Articular chondrocyte of knee joint (primary cell): ENCODE results near the gene ZNF174. TPM values are rescaled to one million over a fixed set of nuclear protein-coding genes. Genes with fewer than 3 reads are reported as not detected.

Experiments
- total RNA-seq: library from RNA; depleted of rRNA; stranded (reverse); fragments of >200 nt; gene quantifications from 2 replicates; pipeline ENCODE4 v1.2.3, GENCODE V29; 2012

The ZNF174 gene
- total RNA-seq = 8.4 and 9.3 TPM in 2 replicates

DNA sequence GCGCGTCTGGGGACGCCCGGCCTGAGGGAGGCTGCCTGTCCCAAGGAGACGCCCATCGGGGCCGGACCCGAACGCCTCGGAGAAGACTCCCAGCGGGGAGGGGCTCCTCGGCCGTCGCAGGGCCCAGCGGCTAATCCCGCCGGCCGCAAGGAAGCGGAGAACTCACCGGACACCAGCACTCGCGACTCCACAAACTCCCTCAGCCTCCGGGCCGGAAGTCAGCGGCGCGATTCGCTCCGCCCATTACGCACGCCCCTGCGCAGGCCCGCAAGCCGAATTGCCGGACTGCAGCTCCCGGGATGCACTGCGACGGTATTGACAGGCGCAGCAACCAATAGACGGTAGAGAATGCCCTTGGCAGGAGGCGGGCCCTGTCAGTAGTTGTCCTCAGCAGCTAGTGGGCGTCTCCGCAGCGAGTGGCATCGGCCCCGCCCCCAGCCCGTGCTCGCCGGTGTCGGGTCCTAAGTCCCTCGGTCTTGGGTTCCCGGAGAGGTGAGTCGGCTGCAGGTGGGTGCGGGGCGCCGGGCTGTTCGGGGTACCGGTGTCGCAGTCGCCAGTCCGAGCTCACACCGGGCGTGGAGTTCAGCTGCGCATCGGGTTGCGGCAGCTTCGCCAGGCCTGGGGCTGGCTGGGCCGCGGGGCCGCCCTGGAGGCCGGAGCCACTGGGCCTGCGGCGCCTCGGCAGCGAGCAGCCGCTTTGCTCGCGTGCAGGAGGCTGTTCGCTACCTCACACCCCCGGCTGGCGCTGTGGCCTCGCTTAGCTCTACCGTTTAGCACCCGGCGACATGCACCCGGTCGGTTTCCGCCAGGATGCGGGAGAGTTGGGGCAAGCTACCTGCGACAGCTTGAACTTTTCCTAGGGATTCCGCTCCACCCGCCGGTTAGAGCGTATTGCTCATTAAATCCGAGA lies at the start of gene ZNF174, which contains the start of gene ZSCAN32:
Gene ZNF174, plus strand, starts transcription at position 437 of the 910 bp plus-strand sequence. CDS start 790 bp downstream, outside the sequence.
Gene ZSCAN32, minus strand, starts transcription at position 226 of the 910 bp plus-strand sequence. CDS start 3,447 bp downstream, outside the sequence.

DNA sequence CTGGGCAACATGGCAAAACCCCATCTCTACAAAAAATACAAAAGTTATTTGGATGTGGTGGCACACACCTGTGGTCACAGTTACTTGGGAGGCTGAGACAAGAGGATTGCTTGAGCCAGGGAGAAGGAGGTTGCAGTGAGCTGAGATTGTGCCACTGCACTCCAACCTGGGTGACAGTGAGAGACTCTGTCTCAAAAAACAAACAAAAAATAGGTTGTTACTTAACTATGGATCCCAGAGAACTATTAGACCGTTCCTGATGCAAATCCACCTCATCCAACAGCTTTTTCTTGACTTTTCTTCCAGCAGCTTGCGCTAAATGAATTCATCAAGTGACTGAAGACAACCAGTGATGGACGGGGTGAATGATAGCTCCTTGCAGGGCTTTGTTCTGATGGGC lies 45.4 kb upstream of the ZNF174 start, which contains the start of gene OR2C1:
Gene OR2C1, plus strand, starts transcription at position 301 of the 400 bp plus-strand sequence. Its CDS starts 52 bp downstream, at position 353.

DNA sequence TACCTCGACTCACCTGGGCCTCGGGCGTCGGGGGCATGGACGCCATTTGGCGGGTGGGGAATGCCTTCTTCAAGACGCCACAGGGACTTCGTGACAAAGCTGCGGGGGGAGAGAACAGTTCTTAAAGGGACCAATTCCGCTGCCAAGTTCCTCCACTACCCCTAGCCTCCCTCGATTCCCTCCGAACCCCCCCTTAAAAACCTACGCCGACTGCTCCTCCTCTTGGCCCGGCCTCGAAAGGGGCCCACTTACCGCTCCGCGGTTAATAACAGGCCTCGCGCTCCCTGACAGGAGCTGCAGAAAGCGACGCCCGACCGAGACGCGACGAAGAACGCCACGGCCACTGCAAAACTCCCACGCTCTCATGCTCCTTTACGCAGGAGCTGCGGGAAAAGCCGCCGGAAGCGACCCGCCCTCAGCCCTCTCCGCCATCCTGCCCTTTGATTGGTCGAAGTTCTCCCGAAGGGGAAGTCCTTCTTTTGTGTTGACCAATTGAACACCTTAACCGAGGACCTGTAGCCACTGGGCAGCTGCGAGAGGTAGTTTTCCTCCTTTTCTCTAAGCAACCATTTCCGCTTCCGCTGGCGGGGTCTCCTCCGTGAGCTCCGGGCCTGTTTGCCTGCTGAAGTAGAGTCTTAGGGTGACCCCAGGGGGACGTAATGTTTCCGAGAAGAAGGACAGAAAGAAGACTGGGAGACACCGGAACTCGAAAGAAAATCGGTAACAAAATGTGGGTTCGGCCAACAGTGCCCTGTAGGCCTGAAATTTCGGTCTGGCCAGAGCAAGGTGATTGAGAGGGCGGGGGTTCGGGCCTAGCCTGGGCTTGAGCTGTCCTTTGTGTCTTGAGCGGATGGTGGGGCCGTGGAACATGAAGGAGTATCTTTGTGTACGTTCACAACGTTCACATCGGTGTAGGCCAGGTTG lies 42.4 kb downstream of the ZNF174 start, which contains the start of the genes NAA60 and ZNF597:
Gene NAA60, plus strand, starts transcription at position 573 of the 924 bp plus-strand sequence. CDS start 32,548 bp downstream, outside the sequence.
Gene ZNF597, minus strand, starts transcription at position 397 of the 924 bp plus-strand sequence. Its CDS starts 351 bp downstream, at position 46.

Other genes with a start within 250 kb of the ZNF174 start
- not detected in 2 replicates for gene OR1F1, start 213.0 kb upstream of the ZNF174 start, total RNA-seq
- gene ZNF200, start 166.1 kb upstream of the ZNF174 start, total RNA-seq = 9.3 and 9.8 TPM in 2 replicates
- gene MEFV, start 144.6 kb upstream of the ZNF174 start, total RNA-seq = 0.11 and 0.13 TPM in 2 replicates
- gene ZNF263, start 117.7 kb upstream of the ZNF174 start, total RNA-seq = 35.3 and 43.6 TPM in 2 replicates
- 5.4 and 9.9 TPM in 2 replicates for gene TIGD7, start 95.8 kb upstream of the ZNF174 start, total RNA-seq
- 23.8 and 26.8 TPM in 2 replicates for gene ZNF75A, start 95.7 kb upstream of the ZNF174 start, total RNA-seq
- gene OR2C1, start 45.3 kb upstream of the ZNF174 start, total RNA-seq = 0.11 TPM in 1 of 2 replicates, not detected in the other
- gene ZSCAN32, start 211 bp upstream of the ZNF174 start, total RNA-seq = 10.4 and 12.7 TPM in 2 replicates
- 3.1 and 3.8 TPM in 2 replicates for gene ZNF597, start 42.3 kb downstream of the ZNF174 start, total RNA-seq
- 18.6 and 19.1 TPM in 2 replicates for gene NAA60, start 42.5 kb downstream of the ZNF174 start, total RNA-seq
- gene C16orf90, start 94.3 kb downstream of the ZNF174 start, total RNA-seq = not detected in 2 replicates
- 25.3 and 34.4 TPM in 2 replicates for gene CLUAP1, start 99.8 kb downstream of the ZNF174 start, total RNA-seq
- 0.11 TPM in 1 of 2 replicates, not detected in the other for gene NLRC3, start 176.2 kb downstream of the ZNF174 start, total RNA-seq
- 5.5 and 6.1 TPM in 2 replicates for gene SLX4, start 210.4 kb downstream of the ZNF174 start, total RNA-seq